ENCODE data around the gene CRHR1.

CRHR1 gene

DNA sequence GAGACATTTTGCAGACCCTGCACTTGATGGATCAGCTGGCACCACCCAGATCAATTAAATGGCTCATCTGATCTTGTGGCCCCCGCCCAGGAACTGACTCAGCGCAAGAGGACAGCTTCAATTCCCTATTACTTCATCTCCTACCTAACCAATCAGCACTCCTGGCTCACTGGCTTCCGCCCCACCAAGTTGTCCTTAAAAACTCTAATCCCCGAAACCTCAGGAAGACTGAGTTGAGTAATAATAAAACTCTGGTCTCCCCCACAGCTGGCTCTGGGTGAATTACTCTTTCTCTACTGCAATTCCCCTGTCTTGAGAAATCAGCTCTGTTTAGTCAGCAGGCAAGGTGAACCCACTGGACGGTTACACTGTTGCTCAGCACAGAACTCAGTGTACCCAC lies 84.2 kb downstream of the CRHR1 start:
- H3K36me3 ChIP-seq (ENCODE audit: control insufficient read depth in 2 of 2, insufficient read depth in 2 of 2, low read length in 2 of 2): no peaks in the 10 kb centered on the region
- H3K9me3 ChIP-seq (ENCODE audit: control insufficient read depth in 2 of 2, low read length in 2 of 2): no peaks in the 10 kb centered on the region
- no peak overlapping the region for H3K27ac ChIP-seq (ENCODE audit: low read length)
- peaks cover 4 to 16% of the 10 kb centered on the region in 2 donors for H3K27me3 ChIP-seq (ENCODE audit: control insufficient read depth in 1 of 2, insufficient read depth in 2 of 2, low read length in 2 of 2)
- H3K4me1 ChIP-seq (ENCODE audit: control insufficient read depth, insufficient read depth, low read length): peaks cover 4% of the 10 kb centered on the region
- no peak overlapping the region for H3K4me3 ChIP-seq (ENCODE audit: low read length in 2 of 2)
- no peak overlapping the region for H3K9ac ChIP-seq (ENCODE audit: low read length in 2 of 2)

DNA sequence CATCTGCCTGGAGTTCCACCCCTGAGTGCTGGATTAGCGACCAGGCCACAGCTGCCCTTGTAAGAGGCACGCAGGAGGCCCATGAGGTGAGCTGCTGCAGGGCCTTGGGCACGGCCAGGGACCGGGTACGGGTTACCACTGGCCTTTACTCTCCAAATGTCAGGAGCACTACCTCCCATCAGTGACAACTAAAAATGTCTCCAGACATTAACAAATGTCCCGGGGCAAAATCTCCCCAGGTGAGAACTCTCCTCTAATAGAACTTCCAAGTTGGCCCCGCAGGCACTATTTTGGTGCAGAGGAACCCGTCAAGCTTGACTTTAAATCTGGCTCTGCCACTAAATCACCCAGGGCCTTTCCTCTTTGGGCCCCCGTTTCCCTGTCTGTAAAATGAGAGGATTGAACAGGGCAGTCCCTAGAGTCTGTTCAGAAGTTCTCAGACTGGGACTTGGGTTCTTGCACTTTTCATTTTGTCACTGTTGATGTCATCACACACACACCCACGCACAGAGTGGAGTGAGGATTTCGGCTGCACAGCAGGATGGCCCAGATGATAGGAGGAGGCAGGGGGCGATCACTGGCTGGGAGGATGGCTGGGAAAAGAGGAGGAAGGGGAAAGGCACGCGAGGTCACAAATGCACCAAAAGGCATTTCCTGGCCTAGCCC lies 85.7 kb downstream of the CRHR1 start:
- H3K4me3 ChIP-seq (ENCODE audit: low read length in 2 of 2): no peak overlapping the region
- peaks cover 2 to 12% of the 10 kb centered on the region in 2 donors for H3K27me3 ChIP-seq (ENCODE audit: control insufficient read depth in 1 of 2, insufficient read depth in 2 of 2, low read length in 2 of 2)
- no peak overlapping the region for H3K9ac ChIP-seq (ENCODE audit: low read length in 2 of 2)
- no peak overlapping the region for H3K27ac ChIP-seq (ENCODE audit: low read length)
- H3K4me1 ChIP-seq (ENCODE audit: control insufficient read depth, insufficient read depth, low read length): peaks cover 4% of the 10 kb centered on the region
- H3K36me3 ChIP-seq (ENCODE audit: control insufficient read depth in 2 of 2, insufficient read depth in 2 of 2, low read length in 2 of 2): no peaks in the 10 kb centered on the region
- H3K9me3 ChIP-seq (ENCODE audit: control insufficient read depth in 2 of 2, low read length in 2 of 2): no peaks in the 10 kb centered on the region

DNA sequence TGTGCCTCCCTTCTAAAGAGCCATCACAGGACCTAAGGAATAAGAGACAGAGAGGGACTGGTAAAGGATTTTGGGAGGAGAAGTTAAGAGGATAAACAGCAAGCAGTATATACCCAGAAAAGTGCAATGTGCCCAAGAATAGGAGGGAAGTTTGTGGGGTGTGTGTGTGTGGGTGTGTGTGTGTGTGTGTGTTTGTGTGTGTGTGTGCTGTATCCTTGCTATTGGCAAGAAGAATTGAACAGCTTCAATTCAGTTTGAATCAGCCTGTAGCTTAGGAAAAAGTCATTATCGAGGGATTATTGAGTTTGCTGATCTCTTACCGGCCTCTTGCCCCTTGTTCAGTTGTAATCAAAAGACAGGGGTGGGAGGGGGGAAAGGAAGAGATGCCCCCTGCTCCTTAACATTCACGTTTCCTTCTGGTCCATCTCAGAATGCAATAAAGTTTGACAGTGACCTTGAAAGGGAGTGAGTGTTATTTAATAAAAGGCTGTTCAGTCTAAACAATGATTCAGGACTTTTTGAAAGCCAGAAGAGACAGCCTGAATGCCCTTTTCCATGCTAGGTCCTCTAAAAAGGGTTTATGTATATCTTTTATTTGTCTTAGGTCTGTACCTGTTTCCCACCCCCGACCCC lies 86.3 kb downstream of the CRHR1 start:
- H3K9me3 ChIP-seq (ENCODE audit: control insufficient read depth in 2 of 2, low read length in 2 of 2): no peaks in the 10 kb centered on the region
- no peaks in the 10 kb centered on the region for H3K36me3 ChIP-seq (ENCODE audit: control insufficient read depth in 2 of 2, insufficient read depth in 2 of 2, low read length in 2 of 2)
- H3K4me1 ChIP-seq (ENCODE audit: control insufficient read depth, insufficient read depth, low read length): peaks cover 4% of the 10 kb centered on the region
- H3K4me3 ChIP-seq (ENCODE audit: low read length in 2 of 2): no peak overlapping the region
- H3K9ac ChIP-seq (ENCODE audit: low read length in 2 of 2): no peak overlapping the region
- no peak overlapping the region for H3K27ac ChIP-seq (ENCODE audit: low read length)
- peaks cover 0 to 7% of the 10 kb centered on the region in 2 donors for H3K27me3 ChIP-seq (ENCODE audit: control insufficient read depth in 1 of 2, insufficient read depth in 2 of 2, low read length in 2 of 2)

DNA sequence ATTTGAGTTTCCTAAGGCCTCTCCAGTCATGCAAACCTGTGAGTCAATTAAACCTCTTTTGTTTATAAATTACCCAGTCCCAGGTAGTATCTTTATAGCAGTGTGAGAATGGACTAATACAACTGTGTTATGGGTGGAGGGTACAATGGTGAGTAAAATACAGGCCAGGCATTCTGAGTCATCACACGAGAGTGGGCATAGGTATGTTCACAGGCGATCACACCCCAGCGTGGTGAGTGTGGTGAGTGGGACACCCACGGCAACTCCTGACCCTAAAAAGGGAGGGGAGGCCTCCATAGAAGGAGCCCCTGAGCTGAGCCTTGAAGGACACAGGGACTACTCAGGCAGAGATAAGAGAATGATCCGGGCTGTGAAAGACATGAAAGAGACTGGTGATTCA lies 87.6 kb downstream of the CRHR1 start:
- H3K4me3 ChIP-seq (ENCODE audit: low read length in 2 of 2): no peak overlapping the region
- no peaks in the 10 kb centered on the region for H3K9me3 ChIP-seq (ENCODE audit: control insufficient read depth in 2 of 2, low read length in 2 of 2)
- H3K36me3 ChIP-seq (ENCODE audit: control insufficient read depth in 2 of 2, insufficient read depth in 2 of 2, low read length in 2 of 2): no peaks in the 10 kb centered on the region
- peaks cover 4% of the 10 kb centered on the region for H3K4me1 ChIP-seq (ENCODE audit: control insufficient read depth, insufficient read depth, low read length)
- no peak overlapping the region for H3K9ac ChIP-seq (ENCODE audit: low read length in 2 of 2)
- H3K27me3 ChIP-seq (ENCODE audit: control insufficient read depth in 1 of 2, insufficient read depth in 2 of 2, low read length in 2 of 2): peaks cover 0 to 7% of the 10 kb centered on the region in 2 donors
- H3K27ac ChIP-seq (ENCODE audit: low read length): no peak overlapping the region

DNA sequence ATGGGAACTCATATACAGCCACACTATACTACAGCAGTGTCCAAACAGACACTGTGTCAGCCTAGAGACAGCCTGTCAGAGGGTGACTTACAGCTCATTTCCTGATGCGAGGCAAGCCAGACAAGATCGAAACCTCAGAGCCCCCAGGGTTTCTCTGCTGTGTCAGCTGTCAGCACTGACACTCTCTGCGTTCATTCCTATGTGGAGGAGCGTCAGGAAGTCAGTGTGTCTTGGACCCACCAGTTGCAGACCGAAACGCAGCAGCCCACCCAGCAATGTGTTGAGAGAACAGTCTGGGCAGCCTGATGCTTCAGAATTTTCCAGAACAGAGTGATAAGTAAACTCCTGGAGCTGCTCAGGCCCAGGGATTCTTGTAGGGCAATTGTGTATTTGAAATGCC lies 89.6 kb downstream of the CRHR1 start:
- no peak overlapping the region for H3K4me3 ChIP-seq (ENCODE audit: low read length in 2 of 2)
- peaks cover 0 to 3% of the 10 kb centered on the region in 2 donors for H3K9me3 ChIP-seq (ENCODE audit: control insufficient read depth in 2 of 2, low read length in 2 of 2)
- peaks cover 4% of the 10 kb centered on the region for H3K4me1 ChIP-seq (ENCODE audit: control insufficient read depth, insufficient read depth, low read length)
- peaks cover 0 to 9% of the 10 kb centered on the region in 2 donors for H3K27me3 ChIP-seq (ENCODE audit: control insufficient read depth in 1 of 2, insufficient read depth in 2 of 2, low read length in 2 of 2)
- no peak overlapping the region for H3K9ac ChIP-seq (ENCODE audit: low read length in 2 of 2)
- no peak overlapping the region for H3K27ac ChIP-seq (ENCODE audit: low read length)
- H3K36me3 ChIP-seq (ENCODE audit: control insufficient read depth in 2 of 2, insufficient read depth in 2 of 2, low read length in 2 of 2): no peaks in the 10 kb centered on the region

DNA sequence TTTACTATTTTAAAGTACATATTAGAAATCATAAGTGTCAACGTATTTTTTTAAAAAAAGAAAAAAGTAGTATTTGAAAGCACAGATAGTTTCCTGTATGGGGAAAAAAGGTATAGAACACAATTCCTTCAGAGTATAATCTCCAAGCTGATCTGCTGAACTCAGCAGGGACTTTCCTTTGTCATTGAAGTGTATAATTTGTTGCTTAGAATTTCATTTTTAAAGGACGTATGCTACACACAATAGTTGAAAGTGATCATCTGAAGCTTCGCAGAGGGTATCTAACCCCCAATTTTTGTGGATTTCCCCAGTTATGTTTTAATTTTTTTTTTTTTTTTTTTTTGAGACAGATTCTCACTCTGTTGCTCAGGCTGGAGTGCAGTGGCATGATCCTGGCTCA lies 90.0 kb downstream of the CRHR1 start:
- no peak overlapping the region for H3K4me3 ChIP-seq (ENCODE audit: low read length in 2 of 2)
- H3K27me3 ChIP-seq (ENCODE audit: control insufficient read depth in 1 of 2, insufficient read depth in 2 of 2, low read length in 2 of 2): peaks cover 0 to 9% of the 10 kb centered on the region in 2 donors
- peaks cover 4% of the 10 kb centered on the region for H3K4me1 ChIP-seq (ENCODE audit: control insufficient read depth, insufficient read depth, low read length)
- H3K36me3 ChIP-seq (ENCODE audit: control insufficient read depth in 2 of 2, insufficient read depth in 2 of 2, low read length in 2 of 2): no peaks in the 10 kb centered on the region
- H3K9me3 ChIP-seq (ENCODE audit: control insufficient read depth in 2 of 2, low read length in 2 of 2): peaks cover 0 to 3% of the 10 kb centered on the region in 2 donors
- H3K27ac ChIP-seq (ENCODE audit: low read length): no peak overlapping the region
- H3K9ac ChIP-seq (ENCODE audit: low read length in 2 of 2): no peak overlapping the region

DNA sequence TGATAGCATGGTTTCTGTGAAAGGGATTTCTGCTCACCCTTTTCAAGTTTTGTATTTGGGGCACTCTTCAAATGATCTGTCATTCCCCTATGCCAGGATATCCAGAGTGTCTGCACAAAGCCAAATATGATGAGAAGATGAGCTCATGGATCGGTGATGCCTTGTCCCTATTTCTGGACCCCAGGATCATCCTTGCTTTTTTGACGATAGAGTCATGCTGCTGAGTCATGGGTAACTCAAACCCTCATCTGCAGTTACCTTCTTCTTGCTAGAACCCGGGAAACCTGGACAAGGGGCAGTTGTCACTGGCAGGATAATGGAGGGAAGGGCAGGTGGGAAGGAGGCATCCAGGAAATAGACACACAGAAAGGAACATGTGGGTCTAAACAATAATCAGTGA lies 92.4 kb downstream of the CRHR1 start:
- Histone ChIP-seq H3K9me3 (ENCODE audit: control insufficient read depth in 2 of 2, low read length in 2 of 2) (peaks cover 0 to 3% of the 10 kb centered on the region in 2 donors), H3K36me3 (ENCODE audit: control insufficient read depth in 2 of 2, insufficient read depth in 2 of 2, low read length in 2 of 2) (no peaks in the 10 kb centered on the region), H3K27ac (ENCODE audit: low read length) (no peak overlapping the region), H3K4me1 (ENCODE audit: control insufficient read depth, insufficient read depth, low read length) (no peaks in the 10 kb centered on the region), H3K27me3 (ENCODE audit: control insufficient read depth in 1 of 2, insufficient read depth in 2 of 2, low read length in 2 of 2) (peaks cover 0 to 9% of the 10 kb centered on the region in 2 donors), H3K4me3 (ENCODE audit: low read length in 2 of 2) (no peak overlapping the region), H3K9ac (ENCODE audit: low read length in 2 of 2) (no peak overlapping the region)

DNA sequence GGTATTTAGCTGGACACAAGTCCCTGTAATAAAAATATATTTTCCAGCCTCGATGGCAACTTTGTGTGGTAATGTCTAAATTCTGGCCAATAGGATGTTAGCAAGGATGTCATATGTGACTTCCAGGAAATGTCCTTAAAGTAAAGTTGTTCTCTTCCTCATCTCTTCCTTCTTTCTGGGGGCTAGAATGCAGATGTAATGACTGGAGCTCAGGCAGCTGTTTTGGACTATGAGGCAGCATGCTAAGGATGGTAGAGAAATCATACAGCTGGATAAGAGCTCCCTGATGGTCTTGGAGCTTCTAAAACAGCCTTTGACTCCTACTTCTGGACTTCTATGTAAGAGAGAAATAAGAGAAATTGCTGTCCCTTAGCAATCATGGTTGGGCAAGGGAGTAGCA lies 93.3 kb downstream of the CRHR1 start:
- Histone ChIP-seq H3K4me1 (ENCODE audit: control insufficient read depth, insufficient read depth, low read length) (no peaks in the 10 kb centered on the region), H3K9ac (ENCODE audit: low read length in 2 of 2) (no peak overlapping the region), H3K36me3 (ENCODE audit: control insufficient read depth in 2 of 2, insufficient read depth in 2 of 2, low read length in 2 of 2) (no peaks in the 10 kb centered on the region), H3K4me3 (ENCODE audit: low read length in 2 of 2) (no peak overlapping the region), H3K27me3 (ENCODE audit: control insufficient read depth in 1 of 2, insufficient read depth in 2 of 2, low read length in 2 of 2) (peaks cover 0 to 11% of the 10 kb centered on the region in 2 donors), H3K9me3 (ENCODE audit: control insufficient read depth in 2 of 2, low read length in 2 of 2) (peaks cover 0 to 3% of the 10 kb centered on the region in 2 donors), H3K27ac (ENCODE audit: low read length) (no peak overlapping the region)

DNA sequence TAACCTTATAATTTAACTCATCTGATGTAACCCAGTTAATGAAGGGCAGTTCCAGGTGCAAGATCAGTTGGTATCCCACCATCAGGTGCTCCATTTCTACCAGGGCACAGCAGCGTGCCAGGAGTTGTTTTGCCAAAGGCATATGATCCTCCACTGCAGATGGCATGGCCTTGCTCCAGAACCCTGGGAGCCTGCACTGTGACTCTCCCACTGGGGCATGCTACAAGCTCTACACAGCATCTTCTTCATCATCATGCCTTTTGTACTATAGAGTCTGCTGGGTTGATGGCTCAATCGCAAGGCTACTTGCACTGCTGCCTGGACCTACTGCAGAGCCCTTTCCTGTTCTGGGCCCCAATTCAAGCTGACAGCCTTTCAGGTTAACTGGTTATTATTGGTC lies 98.9 kb downstream of the CRHR1 start:
- Histone ChIP-seq H3K4me1 (ENCODE audit: control insufficient read depth, insufficient read depth, low read length) (no peaks in the 10 kb centered on the region), H3K27ac (ENCODE audit: low read length) (no peak overlapping the region), H3K9me3 (ENCODE audit: control insufficient read depth in 2 of 2, low read length in 2 of 2) (peaks cover 0 to 2% of the 10 kb centered on the region in 2 donors), H3K27me3 (ENCODE audit: control insufficient read depth in 1 of 2, insufficient read depth in 2 of 2, low read length in 2 of 2) (peaks cover 0 to 4% of the 10 kb centered on the region in 2 donors), H3K4me3 (ENCODE audit: low read length in 2 of 2) (no peak overlapping the region), H3K9ac (ENCODE audit: low read length in 2 of 2) (no peak overlapping the region), H3K36me3 (ENCODE audit: control insufficient read depth in 2 of 2, insufficient read depth in 2 of 2, low read length in 2 of 2) (no peaks in the 10 kb centered on the region)
